HepG2 (cell line): ENCODE measurements around the gene PEPD. TPM values are rescaled to one million over a fixed set of nuclear protein-coding genes. Genes with fewer than 3 reads are reported as not detected.

ENCODE experiments used
- ATAC-seq: fragments of 200-7000 bp; cut with Tn5 transposase; 3 replicates; pipeline ENCODE4 v1.9.1; 2020; ENCODE audit warnings: mild to moderate bottlenecking, moderate library complexity
- BruUV-seq: library from RNA; stranded (reverse); fragments of 400-500 nt; replicated peaks from 2 replicates; lab custom pipeline; 2021; lab: Mats Ljungman, UMichigan
- CTCF ChIA-PET: fragments of 300-600 bp; formaldehyde crosslinking; extraction: SDS; loops from one replicate; lab custom pipeline; 2021; ENCODE audit warnings: low total read pairs, inconsistent platforms, low intra/inter-chr PET ratio; lab: Yijun Ruan, JAX
- POLR2A ChIA-PET: fragments of 350-600 bp; sonication (Branson Sonifier 250); formaldehyde crosslinking; loops from one replicate; lab custom pipeline; 2020; ENCODE audit warnings: antibody characterized with exemption, inconsistent platforms; lab: Yijun Ruan, JAX
- DNase-seq: peaks from one replicate; pipeline ENCODE4 v3.0.0-alpha.2; 2015; ENCODE audit warnings: low spot score
- FAIRE-seq: peaks from 3 replicates; lab custom pipeline; 2011; peaks lifted over from hg19 to GRCh38; lab: Jason Lieb, UNC
- H2AFZ ChIP-seq: one replicate; pipeline ENCODE4 v1.6.1; 2011; ENCODE audit warnings: low read length, inconsistent platforms
- H3K27ac ChIP-seq: fragments of 300-600 bp; 3 replicates; pipeline ENCODE4 v1.8.0; 2011; ENCODE audit warnings: mixed run types, mild to moderate bottlenecking, mixed read lengths, low read length, inconsistent platforms; ENCODE audit not compliant: insufficient read depth; ENCODE audit errors: extremely low read length
- H3K27me3 ChIP-seq, 2 experiments: fragments of 200-600 bp in 1 of 2; 2 replicates in 1 of 2; 3 replicates in 1 of 2; pipeline versions ENCODE4 v1.6.0 to v1.8.0; 2011; ENCODE audit warnings: low read length in 2 of 2, mild to moderate bottlenecking in 2 of 2, moderate library complexity in 2 of 2, inconsistent platforms in 1 of 2; ENCODE audit not compliant: insufficient read depth in 2 of 2, control insufficient read depth in 1 of 2
- H3K36me3 ChIP-seq, 2 experiments: fragments of 200-600 bp in 1 of 2; replicated peaks in 1 of 2; 2 replicates in 1 of 2; 3 replicates in 1 of 2; pipeline versions ENCODE4 v1.5.1 to v1.8.0; 2011; ENCODE audit warnings: low read length in 2 of 2, inconsistent platforms in 1 of 2; ENCODE audit not compliant: insufficient read depth in 2 of 2, control insufficient read depth in 1 of 2
- H3K4me1 ChIP-seq: 2 replicates; pipeline ENCODE4 v1.5.1; 2012; ENCODE audit warnings: low read length, inconsistent platforms; ENCODE audit not compliant: insufficient read depth
- H3K4me2 ChIP-seq: 2 replicates; pipeline ENCODE4 v1.6.0; 2011; ENCODE audit warnings: low read depth, low read length, inconsistent platforms
- H3K4me3 ChIP-seq, 3 experiments: fragments of 200-600 bp in 1 of 3; sonication (generic), shearing (Covaris generic) in 1 of 3; replicated peaks in 1 of 3; 2 replicates each; pipeline ENCODE4 v1.5.1; 2011 to 2016; ENCODE audit warnings: low read length in 3 of 3, inconsistent platforms in 2 of 3, low read depth in 2 of 3, mild to moderate bottlenecking in 2 of 3, control low read depth in 1 of 3, mixed read lengths in 1 of 3; ENCODE audit not compliant: insufficient read depth in 1 of 3
- H3K79me2 ChIP-seq: one replicate; pipeline ENCODE4 v1.6.1; 2011; ENCODE audit warnings: low read length, inconsistent platforms; ENCODE audit not compliant: insufficient read depth
- H3K9ac ChIP-seq: 2 replicates; pipeline ENCODE4 v1.6.0; 2011; ENCODE audit warnings: mild to moderate bottlenecking, low read depth, low read length, inconsistent platforms; ENCODE audit not compliant: insufficient read depth
- H3K9me3 ChIP-seq: 2 replicates; pipeline ENCODE4 v1.5.1; 2012; ENCODE audit warnings: mild to moderate bottlenecking, low read length
- H4K20me1 ChIP-seq: 2 replicates; pipeline ENCODE4 v1.6.0; 2011; ENCODE audit warnings: inconsistent platforms, mild to moderate bottlenecking, low read length, moderate library complexity; ENCODE audit not compliant: insufficient read depth
- CEBPG ChIP-seq: IDR thresholded peaks from 2 replicates; pipeline ENCODE4 v1.6.1; 2016
- KMT2B ChIP-seq: IDR thresholded peaks from 2 replicates; pipeline ENCODE4 v1.6.1; 2016; ENCODE audit warnings: missing genetic modification reagents, missing compliant biosample characterization
- TAF15 ChIP-seq: fragments of 200-400 bp; formaldehyde crosslinking; IDR thresholded peaks from one replicate; pipeline ENCODE4 v1.6.1; 2018; ENCODE audit warnings: mild to moderate bottlenecking, low read depth, low read length; ENCODE audit not compliant: poor library complexity, severe bottlenecking
- ZBTB7B ChIP-seq: sonication (generic); formaldehyde crosslinking; IDR thresholded peaks from 2 replicates; pipeline ENCODE4 v1.4.0; 2020; ENCODE audit warnings: missing genetic modification reagents
- ZNF670 ChIP-seq: sonication (generic); formaldehyde crosslinking; IDR thresholded peaks from 2 replicates; pipeline ENCODE4 v1.8.0; 2022; ENCODE audit warnings: mild to moderate bottlenecking, missing genetic modification reagents, borderline replicate concordance
- WGBS: methylation state at CpG from one replicate; pipeline ENCODE4 v1.1.6; 2017; ENCODE audit warnings: low lambda C conversion rate; 5-methylcytosine and 5-hydroxymethylcytosine counted together
- in situ Hi-C: cut with HindIII; loops from 2 replicates; pipeline ENCODE4 v1.10.0; 2017; ENCODE audit warnings: low pct_unique_long_range_greater_than_20kb; ENCODE audit not compliant: extremely low pct_ligation_motif_present
- intact Hi-C: fragments of 100-400 bp; cut with micrococcal nuclease; formaldehyde crosslinking; loops from one replicate; pipeline ENCODE4 v1.10.0; 2022; ENCODE audit not compliant: unreplicated experiment
- polyA plus RNA-seq, 8 experiments: library from polyadenylated mRNA; depleted of rRNA in 3 of 8; stranded (reverse) in 7 of 8; unstranded in 1 of 8; fragments of >200 nt; fragmentation: Illumina TruSeq in 4 of 8; extraction: Trizol in 4 of 8; gene quantifications; 2 replicates each; pipeline versions ENCODE4 v1.2.1 to v1.2.3, GENCODE V29; 2011 to 2016; ENCODE audit warnings: low read depth in 4 of 8, missing spikeins in 1 of 8, mixed read lengths in 1 of 8; ENCODE audit not compliant: insufficient read depth in 1 of 8
- total RNA-seq, 5 experiments: library from RNA; depleted of rRNA; stranded (reverse); fragments of >200 nt; fragmentation: Illumina TruSeq; extraction: Trizol; gene quantifications; 2 replicates each; pipeline ENCODE4 v1.2.3, GENCODE V29; 2016; ENCODE audit warnings: low read depth in 1 of 5
- TF ChIP-seq, protein P1 (sequence below): sonication (generic); formaldehyde crosslinking; IDR thresholded peaks from 2 replicates; pipeline ENCODE4 v1.9.0; 2022; ENCODE audit warnings: missing genetic modification reagents, mild to moderate bottlenecking, borderline replicate concordance
- TF ChIP-seq, protein P2 (sequence below): sonication (generic); formaldehyde crosslinking; IDR thresholded peaks from 2 replicates; pipeline ENCODE4 v1.4.0; 2020; ENCODE audit warnings: missing genetic modification reagents
- TF ChIP-seq, protein P3 (sequence below): sonication (generic); formaldehyde crosslinking; IDR thresholded peaks from 2 replicates; pipeline ENCODE4 v1.4.0; 2020; ENCODE audit warnings: missing genetic modification reagents, borderline replicate concordance

Gene PEPD
- total and polyA plus RNA-seq, 2 of the 13 experiments (the other 11 are each of a cell fraction or from before 2014, with no cell fraction given): 60.7 to 75.1 TPM

DNA sequence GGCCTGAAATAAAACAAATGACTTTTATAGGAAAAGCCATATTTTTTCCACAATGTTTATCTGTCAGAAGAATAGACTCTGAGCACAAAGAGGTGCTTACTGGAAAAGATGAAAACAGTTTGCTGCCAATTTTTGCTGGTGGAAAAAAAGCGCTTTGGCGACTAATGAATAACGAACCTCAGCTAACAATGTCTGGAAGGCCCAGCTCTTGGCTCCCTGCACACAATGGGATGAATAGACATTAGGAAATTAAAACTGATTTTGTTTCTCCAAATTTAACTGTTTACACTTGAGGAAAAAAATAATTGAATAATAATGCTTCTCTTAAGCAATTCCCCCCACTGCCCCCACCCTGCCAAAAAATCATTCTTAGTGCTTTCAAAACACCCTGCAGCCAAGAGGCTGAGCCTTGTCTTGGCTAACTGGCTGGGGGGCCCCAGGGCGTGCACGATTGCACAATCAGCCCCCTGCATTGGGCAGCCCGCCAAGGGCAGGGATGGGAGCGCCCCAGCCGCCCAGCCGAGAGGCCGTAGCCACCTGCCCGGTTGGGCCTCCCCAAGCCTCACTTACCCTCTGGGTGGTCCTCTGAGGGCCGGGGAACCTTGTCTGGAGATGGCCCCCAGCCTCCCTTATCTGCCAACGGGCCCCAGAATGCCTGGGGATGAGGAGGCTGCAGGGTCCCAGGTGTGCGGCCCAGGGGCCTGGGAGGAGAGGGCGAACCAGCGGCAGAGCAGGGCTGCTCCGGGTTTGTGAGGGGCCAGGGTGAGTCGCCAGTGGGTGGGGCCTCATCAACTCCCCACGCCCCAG, 131.3 kb downstream of the PEPD start (continued):
- TF ChIP-seq ZBTB7B (CRISPR knock-in tag): peak; percentile 51; the same call in 1 of the 2 replicates
- TF ChIP-seq, protein P1, sequence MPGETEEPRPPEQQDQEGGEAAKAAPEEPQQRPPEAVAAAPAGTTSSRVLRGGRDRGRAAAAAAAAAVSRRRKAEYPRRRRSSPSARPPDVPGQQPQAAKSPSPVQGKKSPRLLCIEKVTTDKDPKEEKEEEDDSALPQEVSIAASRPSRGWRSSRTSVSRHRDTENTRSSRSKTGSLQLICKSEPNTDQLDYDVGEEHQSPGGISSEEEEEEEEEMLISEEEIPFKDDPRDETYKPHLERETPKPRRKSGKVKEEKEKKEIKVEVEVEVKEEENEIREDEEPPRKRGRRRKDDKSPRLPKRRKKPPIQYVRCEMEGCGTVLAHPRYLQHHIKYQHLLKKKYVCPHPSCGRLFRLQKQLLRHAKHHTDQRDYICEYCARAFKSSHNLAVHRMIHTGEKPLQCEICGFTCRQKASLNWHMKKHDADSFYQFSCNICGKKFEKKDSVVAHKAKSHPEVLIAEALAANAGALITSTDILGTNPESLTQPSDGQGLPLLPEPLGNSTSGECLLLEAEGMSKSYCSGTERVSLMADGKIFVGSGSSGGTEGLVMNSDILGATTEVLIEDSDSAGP (CRISPR knock-in tag): peak; percentile 52; the same call in 1 of the 2 replicates
- no peak for TF ChIP-seq KMT2B (CRISPR knock-in tag)
- TF ChIP-seq, protein P2, sequence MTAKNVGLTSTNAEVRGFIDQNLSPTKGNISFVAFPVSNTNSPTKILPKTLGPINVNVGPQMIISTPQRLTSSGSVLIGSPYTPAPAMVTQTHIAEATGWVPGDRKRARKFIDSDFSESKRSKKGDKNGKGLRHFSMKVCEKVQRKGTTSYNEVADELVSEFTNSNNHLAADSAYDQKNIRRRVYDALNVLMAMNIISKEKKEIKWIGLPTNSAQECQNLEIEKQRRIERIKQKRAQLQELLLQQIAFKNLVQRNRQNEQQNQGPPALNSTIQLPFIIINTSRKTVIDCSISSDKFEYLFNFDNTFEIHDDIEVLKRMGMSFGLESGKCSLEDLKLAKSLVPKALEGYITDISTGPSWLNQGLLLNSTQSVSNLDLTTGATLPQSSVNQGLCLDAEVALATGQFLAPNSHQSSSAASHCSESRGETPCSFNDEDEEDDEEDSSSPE (CRISPR knock-in tag): no peak
- TF ChIP-seq CEBPG (CRISPR knock-in tag): peak; percentile 85
- TF ChIP-seq, all 625 proteins: peak for 16

DNA sequence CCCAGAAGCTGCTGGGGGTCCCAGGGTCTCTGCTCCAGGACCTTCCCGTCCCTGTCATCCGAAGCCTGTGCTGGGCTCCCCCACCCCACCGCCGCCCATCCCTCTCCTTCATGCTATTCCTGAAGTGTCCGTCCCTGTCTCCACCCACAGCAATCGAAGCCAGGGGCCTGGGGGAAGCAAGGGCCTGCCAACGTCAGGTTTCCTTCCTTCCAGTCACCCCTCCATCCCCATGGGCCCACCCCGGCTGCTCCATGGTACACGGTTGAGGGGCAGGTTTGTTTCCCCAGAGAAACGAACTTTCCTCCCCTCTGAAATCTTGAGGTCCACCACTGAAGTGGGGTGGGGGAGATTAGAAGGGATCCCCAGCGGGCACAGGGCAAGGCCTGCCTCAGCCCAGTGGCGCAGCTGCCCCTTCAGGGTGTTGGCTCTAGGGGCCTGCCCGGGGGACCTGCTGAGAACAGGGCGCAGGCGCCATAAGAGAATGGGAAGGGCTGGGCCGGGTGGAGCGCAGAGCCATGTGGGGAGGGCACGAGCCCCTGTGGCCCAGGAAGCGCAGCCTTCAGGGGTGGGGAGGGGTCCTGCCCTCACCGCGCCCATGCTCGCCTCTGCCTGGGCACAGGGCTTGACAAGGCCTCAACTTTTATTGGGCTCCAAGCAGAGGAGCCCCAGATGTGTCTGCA, 132.0 kb downstream of the PEPD start:
- DNase-seq: no peak
- POLR2A ChIA-PET: interaction anchor here (1.2 to 4.7 kb wide), 3 partner anchors 13 to 41 kb away, joined by 3 to 35 read pairs (median 5); partner anchors contain the start of gene CEBPG
- BruUV-seq: no TSS peak
- H3K27ac ChIP-seq: no peak overlapping the region
- no peaks in the 10 kb centered on the region for H3K27me3 ChIP-seq
- no peaks in the 10 kb centered on the region for H3K9me3 ChIP-seq
- peaks cover 6 to 11% of the 10 kb centered on the region in 2 experiments; a peak in 4 of 5 replicates for H3K36me3 ChIP-seq
- in situ Hi-C loops: no loop called here
- no peak overlapping the region for H3K9ac ChIP-seq
- peaks cover 21% of the 10 kb centered on the region for H3K79me2 ChIP-seq
- CTCF ChIA-PET: no interaction called here
- H4K20me1 ChIP-seq: 0 out of 2 replicates have a peak, but pooled peaks cover 2% of the 10 kb centered on the region
- no peak overlapping the region for H3K4me2 ChIP-seq
- peaks cover 49% of the 10 kb centered on the region for H3K4me1 ChIP-seq
- intact Hi-C loops: loop anchor here (5.0 kb wide), 1 partner anchor 87 kb away; the partner anchor contains the start of gene CEBPA
- ATAC-seq: no peak
- H3K4me3 ChIP-seq: no peak overlapping the region
- TF ChIP-seq, protein P3, sequence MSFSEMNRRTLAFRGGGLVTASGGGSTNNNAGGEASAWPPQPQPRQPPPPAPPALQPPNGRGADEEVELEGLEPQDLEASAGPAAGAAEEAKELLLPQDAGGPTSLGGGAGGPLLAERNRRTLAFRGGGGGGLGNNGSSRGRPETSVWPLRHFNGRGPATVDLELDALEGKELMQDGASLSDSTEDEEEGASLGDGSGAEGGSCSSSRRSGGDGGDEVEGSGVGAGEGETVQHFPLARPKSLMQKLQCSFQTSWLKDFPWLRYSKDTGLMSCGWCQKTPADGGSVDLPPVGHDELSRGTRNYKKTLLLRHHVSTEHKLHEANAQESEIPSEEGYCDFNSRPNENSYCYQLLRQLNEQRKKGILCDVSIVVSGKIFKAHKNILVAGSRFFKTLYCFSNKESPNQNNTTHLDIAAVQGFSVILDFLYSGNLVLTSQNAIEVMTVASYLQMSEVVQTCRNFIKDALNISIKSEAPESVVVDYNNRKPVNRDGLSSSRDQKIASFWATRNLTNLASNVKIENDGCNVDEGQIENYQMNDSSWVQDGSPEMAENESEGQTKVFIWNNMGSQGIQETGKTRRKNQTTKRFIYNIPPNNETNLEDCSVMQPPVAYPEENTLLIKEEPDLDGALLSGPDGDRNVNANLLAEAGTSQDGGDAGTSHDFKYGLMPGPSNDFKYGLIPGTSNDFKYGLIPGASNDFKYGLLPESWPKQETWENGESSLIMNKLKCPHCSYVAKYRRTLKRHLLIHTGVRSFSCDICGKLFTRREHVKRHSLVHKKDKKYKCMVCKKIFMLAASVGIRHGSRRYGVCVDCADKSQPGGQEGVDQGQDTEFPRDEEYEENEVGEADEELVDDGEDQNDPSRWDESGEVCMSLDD: no peak
- TF ChIP-seq, protein P1 (CRISPR knock-in tag): no peak
- TF ChIP-seq TAF15 (no peak), ZNF670 (CRISPR knock-in tag) (no peak)
- TF ChIP-seq, all 625 proteins: peak for 0
- 97% methylated on average over 14 of the region's 22 CpGs for WGBS
- no peak overlapping the region for H2AFZ ChIP-seq
- no peak for FAIRE-seq
